A673 (cell line): ENCODE data around the gene HMGXB3.

Experiments
- CTCF ChIP-seq: fragments of 300-800, 200-600 bp; sonication (generic); conservative IDR thresholded peaks from 2 replicates; pipeline ENCODE4 v1.5.1; 2017; ENCODE audit warnings: low read depth, mild to moderate bottlenecking, antibody characterized with exemption, low read length, moderate library complexity, mixed read lengths
- EZH2 ChIP-seq: fragments of 200-600 bp; sonication (generic); IDR thresholded peaks from 2 replicates; pipeline ENCODE4 v1.6.1; 2017; ENCODE audit warnings: borderline replicate concordance, low read depth, mild to moderate bottlenecking, mixed read lengths, antibody characterized with exemption, low read length; ENCODE audit not compliant: poor library complexity, severe bottlenecking

- TF ChIP-seq CTCF (no peak), EZH2 (no peak)
Observed at GRCh38 chr5:150007050-150007449, 6.5 kb downstream of the HMGXB3 start.
